Hippocampal formation (tissue), 2 donors: ENCODE data around the gene ABTB1.

Experiments
- DNase-seq, 2 donors: peaks; one replicate each; lab custom pipeline; 2025; lab: John Stamatoyannopoulos, UW

The ABTB1 gene

GRCh38 chr3:127672429-127673190, at the start of gene ABTB1:
TSS of gene ABTB1 (plus strand) at chr3:127672952. CDS start at chr3:127673026, 74 bp downstream.
- peak; percentile 72 to 79 for DNase-seq

- no peak for DNase-seq
Observed at GRCh38 chr3:127624063-127624462, 48.7 kb upstream of the ABTB1 start.

- DNase-seq: no peak
Observed at GRCh38 chr3:127625821-127626220, 46.9 kb upstream of the ABTB1 start.

GRCh38 chr3:127628426-127628787, 44.3 kb upstream of the ABTB1 start:
- DNase-seq: no peak

GRCh38 chr3:127628788-127629466, 43.8 kb upstream of the ABTB1 start, which contains the start of gene PODXL2:
TSS of gene PODXL2 (plus strand) at chr3:127629185. CDS start at chr3:127629220, 35 bp downstream.
- peak in 1 of 2 donors; percentile 22 for DNase-seq

- DNase-seq: no peak
Observed at GRCh38 chr3:127629467-127630403, 43.0 kb upstream of the ABTB1 start.

- no peak for DNase-seq
Observed at GRCh38 chr3:127630811-127631714, 41.7 kb upstream of the ABTB1 start.

- no peak for DNase-seq
Observed at GRCh38 chr3:127632035-127632820, 40.5 kb upstream of the ABTB1 start.

- no peak for DNase-seq
Observed at GRCh38 chr3:127634653-127635052, 38.1 kb upstream of the ABTB1 start.

GRCh38 chr3:127637546-127637945, 35.2 kb upstream of the ABTB1 start:
- no peak for DNase-seq

- DNase-seq: no peak
Observed at GRCh38 chr3:127637971-127638370, 34.8 kb upstream of the ABTB1 start.

- no peak for DNase-seq
Observed at GRCh38 chr3:127639173-127640041, 33.3 kb upstream of the ABTB1 start.

- no peak for DNase-seq
Observed at GRCh38 chr3:127640042-127640355, 32.8 kb upstream of the ABTB1 start.

- no peak for DNase-seq
Observed at GRCh38 chr3:127644641-127645370, 27.9 kb upstream of the ABTB1 start.

- DNase-seq: no peak
Observed at GRCh38 chr3:127645371-127646015, 27.3 kb upstream of the ABTB1 start.

- no peak for DNase-seq
Observed at GRCh38 chr3:127646501-127647046, 26.2 kb upstream of the ABTB1 start.

- DNase-seq: no peak
Observed at GRCh38 chr3:127647166-127647844, 25.4 kb upstream of the ABTB1 start.

GRCh38 chr3:127647845-127648204, 24.9 kb upstream of the ABTB1 start:
- DNase-seq: no peak
